Measurements from ENCODE around the gene MED13L.

The MED13L gene

DNA sequence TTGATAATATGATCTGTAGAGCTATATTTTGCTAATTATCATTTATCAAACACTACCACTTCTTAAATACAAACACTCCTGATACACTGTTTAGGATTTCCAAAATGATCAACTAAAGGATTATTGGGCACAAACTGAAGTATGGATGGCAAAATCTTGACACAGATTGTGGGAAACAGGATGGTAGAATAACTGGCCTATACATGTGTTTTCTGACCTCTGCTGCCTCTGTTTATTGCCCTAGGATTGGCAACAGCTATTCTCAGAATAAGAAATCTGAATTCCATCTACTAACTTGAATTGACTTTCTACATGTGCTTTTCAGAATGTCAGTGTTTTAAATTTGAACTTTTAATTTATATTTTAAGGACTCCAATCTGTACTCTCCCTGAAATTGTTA, 209.1 kb downstream of the MED13L start:
- no peak overlapping the region for H3K4me3 ChIP-seq (ENCODE audit: low read length)
- TF ChIP-seq CTCF (conservative IDR thresholded peaks at IDR 0.05; ENCODE audit: low read length): no peak
- no peak for DNase-seq (ENCODE audit: low read depth)

DNA sequence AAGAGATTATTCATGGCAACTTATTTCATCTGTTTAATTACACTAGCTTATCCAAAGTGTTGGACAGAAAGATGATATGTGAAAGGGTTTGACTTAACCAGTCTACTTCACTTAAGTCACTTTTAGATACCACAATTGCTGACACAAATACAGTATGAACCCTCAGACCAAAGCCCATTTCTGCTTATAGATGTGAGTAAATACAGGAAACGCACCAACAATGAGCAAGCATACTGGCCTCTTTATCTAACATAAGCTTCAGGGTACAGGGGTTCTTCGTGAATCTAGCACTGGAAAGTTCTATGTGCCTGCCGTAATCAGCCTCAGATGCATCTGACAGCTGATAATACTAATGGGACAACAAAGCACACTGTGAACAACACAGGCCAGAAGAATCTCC, 209.6 kb downstream of the MED13L start:
- TF ChIP-seq CTCF (conservative IDR thresholded peaks at IDR 0.05; ENCODE audit: low read length): no peak
- no peak for DNase-seq (ENCODE audit: low read depth)
- no peak overlapping the region for H3K4me3 ChIP-seq (ENCODE audit: low read length)

DNA sequence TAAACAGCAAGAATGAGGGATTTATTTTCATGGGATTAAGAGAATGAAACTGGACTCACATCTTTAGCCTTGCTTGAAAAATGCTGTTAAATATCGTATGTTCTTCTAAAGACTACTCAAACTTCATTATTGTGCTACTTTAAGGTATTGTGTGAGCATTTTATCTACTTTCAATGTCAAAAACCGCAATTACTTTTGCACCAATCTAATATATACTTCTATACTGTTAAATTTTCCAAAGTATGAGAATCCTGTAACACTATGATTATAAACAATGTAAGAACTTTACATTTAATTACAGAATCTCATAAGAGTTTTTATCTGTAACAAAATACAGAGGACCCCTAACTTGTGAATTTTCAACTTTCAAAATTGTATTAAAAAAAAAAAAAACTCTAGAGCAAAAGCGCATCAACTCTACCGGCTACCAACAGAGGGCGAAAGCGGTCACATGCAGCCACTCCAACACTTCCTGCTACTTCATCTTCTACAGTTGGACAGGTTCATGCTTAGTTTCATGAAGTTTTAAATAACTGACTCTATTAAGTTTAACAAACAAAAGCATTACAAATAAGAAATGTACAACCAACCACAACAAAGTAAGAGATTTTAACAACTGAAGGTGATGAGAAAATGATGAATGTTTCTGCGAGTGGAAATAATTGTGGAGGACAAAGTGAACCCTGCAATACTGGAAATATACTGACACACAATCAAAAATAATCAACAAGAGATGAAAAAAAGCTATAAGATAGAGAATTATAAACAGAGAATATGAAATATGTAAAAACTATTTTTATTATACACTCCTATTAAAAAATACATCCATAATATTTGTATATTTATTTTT, 210.9 kb downstream of the MED13L start:
- no peak overlapping the region for H3K4me3 ChIP-seq (ENCODE audit: low read length)
- peak; percentile 35 for DNase-seq (ENCODE audit: low read depth)
- peak; percentile 80 for TF ChIP-seq CTCF (conservative IDR thresholded peaks at IDR 0.05; ENCODE audit: low read length)

DNA sequence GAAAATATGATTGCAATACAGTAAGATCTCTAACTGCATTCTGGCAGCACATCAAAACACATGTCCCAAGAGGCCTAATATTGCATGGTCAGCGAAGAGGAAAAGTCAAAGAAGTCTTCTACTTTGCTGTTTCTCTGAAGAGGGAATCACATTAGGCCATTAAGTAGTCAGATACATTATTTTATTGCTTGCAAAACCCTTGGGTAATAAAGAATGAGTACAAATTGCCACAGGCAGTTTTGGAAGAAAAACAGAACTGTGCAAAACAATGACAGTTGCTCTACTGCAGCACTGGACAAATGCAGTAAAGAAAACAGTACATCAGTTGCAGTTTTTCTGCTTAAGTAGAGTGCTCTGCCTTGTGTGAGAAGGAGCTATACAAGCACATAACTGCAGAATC, 211.9 kb downstream of the MED13L start:
- peak; percentile 37 for DNase-seq (ENCODE audit: low read depth)
- 0 out of 2 replicates have a peak, but pooled peaks have one; percentile 1 for TF ChIP-seq CTCF (conservative IDR thresholded peaks at IDR 0.05; ENCODE audit: low read length)
- no peak overlapping the region for H3K4me3 ChIP-seq (ENCODE audit: low read length)

GRCh38 chr12:116064493-116064892, 213.0 kb downstream of the MED13L start:
- no peak overlapping the region for H3K4me3 ChIP-seq (ENCODE audit: low read length)
- no peak for DNase-seq (ENCODE audit: low read depth)
- TF ChIP-seq CTCF (conservative IDR thresholded peaks at IDR 0.05; ENCODE audit: low read length): no peak

GRCh38 chr12:116062698-116063097, 214.8 kb downstream of the MED13L start:
- TF ChIP-seq CTCF (conservative IDR thresholded peaks at IDR 0.05; ENCODE audit: low read length): no peak
- DNase-seq (ENCODE audit: low read depth): no peak

GRCh38 chr12:116060764-116061163, 216.7 kb downstream of the MED13L start:
- no peak for TF ChIP-seq CTCF (conservative IDR thresholded peaks at IDR 0.05; ENCODE audit: low read length)
- DNase-seq (ENCODE audit: low read depth): no peak
- no peak overlapping the region for H3K4me3 ChIP-seq (ENCODE audit: low read length)

More at GRCh38 chr12:116062698-116063097, 214.8 kb downstream of the MED13L start:
- H3K4me3 ChIP-seq (ENCODE audit: low read length): no peak overlapping the region
